Lower lobe of right lung (tissue), 2 donors: ENCODE data around the gene KIAA1614. TPM values are rescaled to one million over a fixed set of nuclear protein-coding genes. Genes with fewer than 3 reads are reported as not detected.

Experiments
- ATAC-seq, 2 donors: fragments of 200-7000 bp; cut with Tn5 transposase; one replicate each; pipeline ENCODE4 v1.9.1; 2020 to 2022; ENCODE audit warnings: mild to moderate bottlenecking in 2 of 2, moderate library complexity in 2 of 2
- DNase-seq: peaks from one replicate; pipeline ENCODE4 v3.0.0-alpha.2; 2020
- H3K27ac ChIP-seq: fragments of 200-600 bp; one replicate; pipeline ENCODE4 v1.8.0; 2022
- H3K27me3 ChIP-seq: fragments of 200-600 bp; one replicate; pipeline ENCODE4 v1.8.0; 2022; ENCODE audit warnings: low read depth
- H3K36me3 ChIP-seq: fragments of 200-600 bp; one replicate; pipeline ENCODE4 v1.8.0; 2022; ENCODE audit warnings: mild to moderate bottlenecking
- H3K4me1 ChIP-seq: fragments of 200-600 bp; one replicate; pipeline ENCODE4 v1.8.0; 2022
- H3K4me3 ChIP-seq: fragments of 200-600 bp; one replicate; pipeline ENCODE4 v1.8.0; 2022; ENCODE audit warnings: mild to moderate bottlenecking
- H3K9me3 ChIP-seq: fragments of 200-600 bp; one replicate; pipeline ENCODE4 v1.8.0; 2022
- intact Hi-C: fragments of 100-400 bp; cut with DNase I; formaldehyde crosslinking; loops from one replicate; pipeline ENCODE4 v1.11.0; 2022
- total RNA-seq: library from RNA; stranded (reverse); fragmentation: NEBNext Ultra II Directional; extraction: Animal tissue kit (Norgen Biotek cat#: 25700); gene quantifications from one replicate; pipeline ENCODE4 v1.2.1, GENCODE V29; 2021
- TF ChIP-seq, protein P1 (sequence below): fragments of 200-600 bp; IDR thresholded peaks from one replicate; pipeline ENCODE4 v1.8.0; 2022; ENCODE audit warnings: antibody characterized with exemption, mild to moderate bottlenecking
- donor health status: DM: no; HTN: yes; CAD: no; lungs with severe emphysema.

KIAA1614 gene
- total RNA-seq, 1 donor from 2014 or later = 4.1 TPM

DNA sequence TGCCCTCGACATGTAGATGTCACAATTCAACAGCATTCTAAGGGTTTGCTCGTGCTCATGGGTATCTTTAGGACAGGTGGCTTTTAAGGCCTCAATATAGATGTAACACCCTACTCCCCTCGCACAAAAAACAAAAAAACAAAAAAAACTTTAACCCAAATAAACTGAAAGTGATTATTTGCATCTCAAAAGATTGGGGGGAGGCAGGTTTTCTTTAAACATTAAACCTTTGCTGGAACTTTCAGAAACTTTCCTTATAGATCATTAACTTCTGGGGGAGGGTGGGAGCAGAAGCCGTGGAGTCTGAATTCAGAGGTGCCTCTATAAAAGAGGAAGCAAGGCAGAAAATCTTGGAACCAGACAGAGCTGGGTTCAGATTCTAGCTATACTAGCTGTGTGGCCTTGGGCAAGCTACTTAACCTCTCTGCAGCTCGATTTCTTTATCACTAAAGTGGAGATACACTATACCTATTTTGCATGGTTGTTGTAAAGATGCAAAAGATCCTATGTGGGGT is 3.2 kb upstream of the KIAA1614 start:
- Histone ChIP-seq H3K36me3 (no peaks in the 10 kb centered on the region), H3K27ac (no peak overlapping the region), H3K4me1 (peaks cover 12% of the 10 kb centered on the region), H3K9me3 (no peaks in the 10 kb centered on the region), H3K27me3 (peaks cover 4% of the 10 kb centered on the region), H3K4me3 (no peak overlapping the region)
- no peak for ATAC-seq
- DNase-seq = no peak
- intact Hi-C loops = no loop called here
- TF ChIP-seq, protein P1, sequence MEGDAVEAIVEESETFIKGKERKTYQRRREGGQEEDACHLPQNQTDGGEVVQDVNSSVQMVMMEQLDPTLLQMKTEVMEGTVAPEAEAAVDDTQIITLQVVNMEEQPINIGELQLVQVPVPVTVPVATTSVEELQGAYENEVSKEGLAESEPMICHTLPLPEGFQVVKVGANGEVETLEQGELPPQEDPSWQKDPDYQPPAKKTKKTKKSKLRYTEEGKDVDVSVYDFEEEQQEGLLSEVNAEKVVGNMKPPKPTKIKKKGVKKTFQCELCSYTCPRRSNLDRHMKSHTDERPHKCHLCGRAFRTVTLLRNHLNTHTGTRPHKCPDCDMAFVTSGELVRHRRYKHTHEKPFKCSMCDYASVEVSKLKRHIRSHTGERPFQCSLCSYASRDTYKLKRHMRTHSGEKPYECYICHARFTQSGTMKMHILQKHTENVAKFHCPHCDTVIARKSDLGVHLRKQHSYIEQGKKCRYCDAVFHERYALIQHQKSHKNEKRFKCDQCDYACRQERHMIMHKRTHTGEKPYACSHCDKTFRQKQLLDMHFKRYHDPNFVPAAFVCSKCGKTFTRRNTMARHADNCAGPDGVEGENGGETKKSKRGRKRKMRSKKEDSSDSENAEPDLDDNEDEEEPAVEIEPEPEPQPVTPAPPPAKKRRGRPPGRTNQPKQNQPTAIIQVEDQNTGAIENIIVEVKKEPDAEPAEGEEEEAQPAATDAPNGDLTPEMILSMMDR = no peak

DNA sequence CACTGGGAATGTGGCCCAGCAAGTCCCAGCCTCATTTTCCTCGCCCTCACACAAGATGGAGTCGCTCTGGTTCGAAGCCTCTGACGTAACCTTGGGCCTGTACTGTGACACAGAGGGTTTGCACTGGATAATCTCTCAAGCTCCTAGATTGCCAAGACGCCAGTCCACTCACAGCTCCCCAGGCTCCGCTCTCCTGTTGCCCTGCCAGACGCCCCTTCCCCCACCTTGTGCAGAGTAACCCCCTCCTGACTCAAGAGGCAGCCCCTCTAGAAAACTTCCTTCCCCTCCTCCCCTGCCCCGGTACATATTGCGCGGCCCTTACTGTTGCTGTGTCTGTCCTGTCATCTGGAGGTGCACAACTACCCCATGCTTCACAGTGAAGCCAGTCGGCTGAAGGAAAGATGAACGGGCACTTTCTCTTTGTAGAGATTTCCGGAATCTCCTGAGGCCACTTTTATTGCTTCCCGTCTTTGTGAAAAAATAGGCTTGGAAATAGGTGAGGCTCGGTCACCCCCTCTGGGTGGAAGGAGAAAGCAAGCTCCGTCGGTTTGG is 981 bp upstream of the KIAA1614 start:
- no peaks in the 10 kb centered on the region for H3K9me3 ChIP-seq
- peaks cover 12% of the 10 kb centered on the region for H3K4me1 ChIP-seq
- H3K36me3 ChIP-seq = peaks cover 4% of the 10 kb centered on the region
- H3K27ac ChIP-seq = peak overlapping the region; percentile 84
- ATAC-seq (peak; percentile 5 to 15), DNase-seq (no peak)
- TF ChIP-seq, protein P1 = no peak
- intact Hi-C loops = no loop called here
- peak overlapping the region; percentile 70 for H3K4me3 ChIP-seq
- peaks cover 4% of the 10 kb centered on the region for H3K27me3 ChIP-seq

DNA sequence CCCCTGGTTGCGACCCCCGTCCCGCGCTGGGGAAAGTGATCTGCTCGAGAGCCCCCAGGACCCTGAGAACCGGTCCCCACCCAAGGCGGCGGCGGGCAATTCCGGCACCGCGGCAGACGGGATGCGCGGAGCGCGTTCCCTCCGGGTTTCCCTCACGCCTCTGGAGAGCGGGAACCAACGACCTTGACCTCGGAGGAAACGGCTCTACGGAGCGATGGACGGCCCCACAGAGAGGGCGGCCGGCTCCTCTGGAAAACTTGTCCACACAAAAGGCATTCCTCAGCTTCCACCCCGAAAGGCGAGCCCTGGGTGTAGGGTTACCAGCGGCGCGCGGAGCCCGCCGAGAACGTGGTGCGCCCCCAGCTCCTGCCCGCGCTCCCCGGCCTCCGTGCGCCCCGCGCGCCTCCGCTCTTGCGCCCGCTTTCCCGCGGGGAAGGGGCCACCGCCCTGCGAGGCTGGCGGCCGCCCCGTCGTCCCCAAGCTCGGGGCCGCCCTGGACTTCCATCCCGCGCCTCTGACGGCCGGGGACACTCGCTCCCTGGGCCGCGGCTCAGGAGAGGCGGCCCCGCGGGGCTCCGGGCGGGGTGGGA is 391 bp upstream of the KIAA1614 start:
- peak; percentile 22 to 37 for ATAC-seq
- TF ChIP-seq, protein P1 = no peak
- Histone ChIP-seq H3K4me3 (peak overlapping the region; percentile 70), H3K36me3 (peaks cover 7% of the 10 kb centered on the region), H3K4me1 (peaks cover 12% of the 10 kb centered on the region), H3K9me3 (no peaks in the 10 kb centered on the region), H3K27ac (peak overlapping the region; percentile 84), H3K27me3 (peaks cover 4% of the 10 kb centered on the region)
- intact Hi-C loops = no loop called here
- no peak for DNase-seq

DNA sequence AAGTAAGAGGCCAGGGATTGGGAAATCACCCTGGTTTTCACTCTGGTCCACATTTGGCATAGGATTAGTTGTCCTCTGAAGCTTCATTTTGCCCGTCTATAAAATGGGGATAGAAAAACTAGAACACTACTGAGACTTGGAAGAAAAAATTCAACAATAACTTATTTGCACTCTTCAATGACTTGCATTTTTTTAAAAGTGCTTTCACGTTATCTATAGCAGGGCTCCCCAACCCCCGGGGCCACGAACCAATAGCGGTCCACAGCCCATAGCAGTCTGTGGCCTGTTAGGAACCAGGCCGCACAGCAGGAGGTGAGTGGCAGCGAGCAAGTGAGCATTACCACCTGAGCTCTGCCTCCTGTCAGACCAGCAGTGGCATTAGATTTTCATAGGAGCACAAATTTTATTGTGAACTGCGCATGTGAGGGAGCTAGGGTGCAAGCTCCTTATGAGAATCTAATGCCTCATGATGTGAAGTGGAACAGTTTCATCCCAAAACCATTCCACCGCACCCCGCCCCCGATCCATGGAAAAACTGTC is 2.8 kb downstream of the KIAA1614 start:
- H3K27ac ChIP-seq = no peak overlapping the region
- H3K27me3 ChIP-seq = peaks cover 4% of the 10 kb centered on the region
- no peak overlapping the region for H3K4me3 ChIP-seq
- peaks cover 7% of the 10 kb centered on the region for H3K36me3 ChIP-seq
- H3K9me3 ChIP-seq = no peaks in the 10 kb centered on the region
- TF ChIP-seq, protein P1 = no peak
- ATAC-seq (no peak), DNase-seq (no peak)
- intact Hi-C loops = no loop called here
- peaks cover 12% of the 10 kb centered on the region for H3K4me1 ChIP-seq

DNA sequence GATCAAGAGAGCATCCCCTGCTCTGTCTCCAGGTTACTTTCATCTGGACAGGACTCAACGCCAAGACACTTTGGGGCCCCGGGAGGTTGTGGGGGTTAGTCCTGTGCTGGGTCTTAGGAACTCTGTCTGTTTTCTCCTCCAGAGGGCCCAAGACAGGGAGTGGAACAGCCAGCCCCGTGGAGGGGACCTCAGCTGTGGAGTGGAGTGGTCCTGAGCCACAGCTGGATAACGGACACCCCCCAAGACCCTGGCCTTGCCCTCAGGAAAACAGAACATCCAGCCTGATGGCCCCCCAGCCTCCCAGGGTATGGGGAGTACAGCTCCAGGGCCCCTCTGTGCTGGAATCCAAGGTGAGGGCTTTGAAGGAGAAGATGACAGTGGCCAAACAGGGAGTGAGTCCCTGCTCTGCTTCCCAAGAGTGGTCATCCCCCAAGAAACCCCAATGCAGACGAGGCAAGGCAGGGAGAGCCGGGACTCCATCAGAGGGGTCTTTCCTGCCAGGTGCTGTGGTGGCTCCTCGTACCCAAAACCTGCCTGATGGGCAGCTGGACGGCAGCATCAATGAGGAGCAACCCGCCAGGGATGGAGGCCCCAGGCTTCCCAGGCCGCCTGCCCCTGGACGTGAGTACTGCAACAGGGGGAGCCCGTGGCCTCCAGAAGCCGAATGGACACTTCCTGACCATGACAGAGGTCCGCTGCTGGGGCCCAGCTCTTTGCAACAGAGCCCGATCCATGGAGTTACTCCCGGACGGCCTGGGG is 3.5 kb downstream of the KIAA1614 start:
- intact Hi-C loops = no loop called here
- peaks cover 4% of the 10 kb centered on the region for H3K27me3 ChIP-seq
- no peak for DNase-seq

More for the DNA sequence above, 3.5 kb downstream of the KIAA1614 start:
- Histone ChIP-seq H3K4me1 (peaks cover 12% of the 10 kb centered on the region), H3K9me3 (no peaks in the 10 kb centered on the region), H3K27ac (no peak overlapping the region), H3K36me3 (peaks cover 7% of the 10 kb centered on the region), H3K4me3 (no peak overlapping the region)
- no peak for ATAC-seq
- TF ChIP-seq, protein P1 = no peak
